ENCODE results near the gene EGFL7. TPM values are rescaled to one million over a fixed set of nuclear protein-coding genes. Genes with fewer than 3 reads are reported as not detected.

Gene EGFL7
- total RNA-seq, 3 donors from 2014 or later (not counting 1 experiment from before 2014, with no cell fraction given) = 0.28 to 0.47 (median 0.29) TPM

- H3K36me3 Mint-ChIP-seq = no peaks in the 10 kb centered on the region
These were observed 19.4 kb downstream of the EGFL7 start for GRCh38 chr9:136681945-136682699.

GRCh38 chr9:136682710-136683109, 20.0 kb downstream of the EGFL7 start:
- DNase-seq = no peak
- no peaks in the 10 kb centered on the region for H3K36me3 Mint-ChIP-seq
- intact Hi-C loops (cut with micrococcal nuclease) = no loop called here
- Histone ChIP-seq H3K36me3 (ENCODE audit: control insufficient read depth, insufficient read depth, low read length) (no peaks in the 10 kb centered on the region), H3K4me1 (ENCODE audit: control insufficient read depth, insufficient read depth, low read length) (peaks cover 18% of the 10 kb centered on the region), H3K4me3 (ENCODE audit: low read length) (no peak overlapping the region), H3K27me3 (ENCODE audit: control insufficient read depth, insufficient read depth, low read length) (no peaks in the 10 kb centered on the region), H3K9me3 (ENCODE audit: control insufficient read depth, insufficient read depth, low read length) (no peaks in the 10 kb centered on the region), H3K27ac (ENCODE audit: low read length) (no peak overlapping the region)
- no peaks in the 10 kb centered on the region for H3K9me3 Mint-ChIP-seq
- no peak for TF ChIP-seq CTCF (IDR thresholded peaks at IDR 0.05)
- no peak overlapping the region for H3K27ac Mint-ChIP-seq
- H3K27me3 Mint-ChIP-seq (ENCODE audit: low read depth in 2 of 2) = no peaks in the 10 kb centered on the region
- H3K4me3 Mint-ChIP-seq = no peak overlapping the region
- no peak for ATAC-seq
- H3K4me1 Mint-ChIP-seq = peaks cover 7 to 18% of the 10 kb centered on the region in 2 donors
- 92% methylated on average over 10 of the region's 10 CpGs for WGBS (ENCODE audit: insufficient coverage)

More at GRCh38 chr9:136681945-136682699, 19.4 kb downstream of the EGFL7 start:
- no peak overlapping the region for H3K27ac Mint-ChIP-seq
- TF ChIP-seq CTCF (IDR thresholded peaks at IDR 0.05) = no peak
- intact Hi-C loops (cut with micrococcal nuclease) = no loop called here
- WGBS (ENCODE audit: insufficient coverage) = 91% methylated on average over 20 of the region's 20 CpGs
- H3K27me3 Mint-ChIP-seq (ENCODE audit: low read depth in 2 of 2) = no peaks in the 10 kb centered on the region
- H3K36me3 ChIP-seq (ENCODE audit: control insufficient read depth, insufficient read depth, low read length) = no peaks in the 10 kb centered on the region
- H3K4me3 Mint-ChIP-seq = no peak overlapping the region
- H3K27me3 ChIP-seq (ENCODE audit: control insufficient read depth, insufficient read depth, low read length) = no peaks in the 10 kb centered on the region
- H3K4me3 ChIP-seq (ENCODE audit: low read length) = no peak overlapping the region
- H3K9me3 Mint-ChIP-seq = no peaks in the 10 kb centered on the region
- H3K4me1 Mint-ChIP-seq = peaks cover 7 to 18% of the 10 kb centered on the region in 2 donors
- DNase-seq = no peak
- H3K9me3 ChIP-seq (ENCODE audit: control insufficient read depth, insufficient read depth, low read length) = no peaks in the 10 kb centered on the region
- H3K27ac ChIP-seq (ENCODE audit: low read length) = no peak overlapping the region
- ATAC-seq = no peak
- H3K4me1 ChIP-seq (ENCODE audit: control insufficient read depth, insufficient read depth, low read length) = peaks cover 17% of the 10 kb centered on the region

GRCh38 chr9:136683173-136683745, 20.5 kb downstream of the EGFL7 start:
- TF ChIP-seq CTCF (IDR thresholded peaks at IDR 0.05) = no peak
- DNase-seq (no peak), ATAC-seq (no peak)
- Mint-ChIP-seq H3K4me3 (no peak overlapping the region), H3K27ac (no peak overlapping the region), H3K27me3 (ENCODE audit: low read depth in 2 of 2) (no peaks in the 10 kb centered on the region), H3K9me3 (no peaks in the 10 kb centered on the region), H3K36me3 (no peaks in the 10 kb centered on the region), H3K4me1 (peaks cover 7 to 18% of the 10 kb centered on the region in 2 donors)
- H3K36me3 ChIP-seq (ENCODE audit: control insufficient read depth, insufficient read depth, low read length) = no peaks in the 10 kb centered on the region
- peaks cover 23% of the 10 kb centered on the region for H3K4me1 ChIP-seq (ENCODE audit: control insufficient read depth, insufficient read depth, low read length)
- no peak overlapping the region for H3K4me3 ChIP-seq (ENCODE audit: low read length)
- H3K9me3 ChIP-seq (ENCODE audit: control insufficient read depth, insufficient read depth, low read length) = no peaks in the 10 kb centered on the region
- intact Hi-C loops (cut with micrococcal nuclease) = no loop called here
- no peak overlapping the region for H3K27ac ChIP-seq (ENCODE audit: low read length)
- no peaks in the 10 kb centered on the region for H3K27me3 ChIP-seq (ENCODE audit: control insufficient read depth, insufficient read depth, low read length)
- WGBS (ENCODE audit: insufficient coverage) = 96% methylated on average over 16 of the region's 16 CpGs
